Adipocyte (in vitro differentiated cells): Measurements from ENCODE around the gene OR4D9.
"Not testable (repeated sequence)": the region's sequence is repeated elsewhere in the genome, so short reads cannot be mapped to it uniquely, and the experiment has no call there.

Experiments used
- DNase-seq: peaks from one replicate; pipeline ENCODE4 v3.0.0-alpha.2; 2015; ENCODE audit warnings: low read depth
- H3K27me3 ChIP-seq: replicated peaks from 2 replicates; pipeline ENCODE4 v1.7.0; 2013; ENCODE audit warnings: mild to moderate bottlenecking, low read length, moderate library complexity; ENCODE audit not compliant: control insufficient read depth, insufficient read depth
- H3K36me3 ChIP-seq: 2 replicates; pipeline ENCODE4 v1.7.0; 2013; ENCODE audit warnings: low read length, mild to moderate bottlenecking, moderate library complexity; ENCODE audit not compliant: control insufficient read depth, insufficient read depth, severe bottlenecking
- H3K4me1 ChIP-seq: 2 replicates; pipeline ENCODE4 v1.7.0; 2013; ENCODE audit warnings: mild to moderate bottlenecking, low read length, moderate library complexity; ENCODE audit not compliant: control insufficient read depth, insufficient read depth
- H3K4me3 ChIP-seq: 2 replicates; pipeline ENCODE4 v1.7.0; 2013; ENCODE audit warnings: mild to moderate bottlenecking, low read length, moderate library complexity
- H3K9ac ChIP-seq: 2 replicates; pipeline ENCODE4 v1.7.0; 2013; ENCODE audit warnings: mild to moderate bottlenecking, low read length, moderate library complexity
- H3K9me3 ChIP-seq: 2 replicates; pipeline ENCODE4 v1.7.0; 2013; ENCODE audit warnings: mild to moderate bottlenecking, low read length, moderate library complexity; ENCODE audit not compliant: control insufficient read depth

OR4D9 gene

DNA sequence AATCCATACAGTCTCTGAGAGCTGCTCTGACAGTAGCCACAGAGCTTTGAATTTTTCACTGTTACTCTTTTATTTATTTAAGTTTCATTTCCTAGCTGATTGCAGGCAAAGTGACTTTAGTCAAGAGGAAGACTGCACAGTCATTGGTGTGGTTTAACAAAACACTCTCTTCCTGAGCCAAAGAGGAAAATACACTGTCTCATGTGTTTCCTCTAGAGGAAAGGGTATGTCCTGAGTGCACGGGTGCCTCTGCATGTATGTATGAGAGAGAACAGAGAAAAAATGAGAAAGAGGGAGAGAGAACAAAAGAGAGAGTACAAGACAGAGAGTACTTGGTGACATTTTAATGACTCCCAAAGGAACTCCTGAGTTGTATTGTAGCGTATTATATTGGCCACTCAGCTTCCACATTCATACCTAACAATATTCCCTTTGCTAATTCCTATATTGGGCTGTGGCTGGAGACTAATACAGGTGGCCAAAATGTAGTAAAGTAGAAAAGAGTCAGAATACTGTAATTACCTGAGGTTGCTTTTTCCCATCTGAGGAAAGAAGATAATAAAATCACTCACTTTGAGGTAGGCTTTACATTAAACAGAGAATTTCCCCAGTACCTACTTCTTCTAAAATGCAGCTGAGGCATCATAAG is at the start of gene OR4D9:
TSS of gene OR4D9 (plus strand) at position 599 of the 649 bp plus-strand sequence. CDS start 3,374 bp downstream, outside the sequence.
- Histone ChIP-seq H3K9ac (no peak within 1 kb of the TSS), H3K36me3 (no peaks in the 10 kb centered on the region), H3K27me3 (peaks cover 8% of the 10 kb centered on the region), H3K4me3 (no peak within 1 kb of the TSS), H3K9me3 (no peaks in the 10 kb centered on the region), H3K4me1 (peaks cover 8% of the 10 kb centered on the region)
- no peak for DNase-seq

DNA sequence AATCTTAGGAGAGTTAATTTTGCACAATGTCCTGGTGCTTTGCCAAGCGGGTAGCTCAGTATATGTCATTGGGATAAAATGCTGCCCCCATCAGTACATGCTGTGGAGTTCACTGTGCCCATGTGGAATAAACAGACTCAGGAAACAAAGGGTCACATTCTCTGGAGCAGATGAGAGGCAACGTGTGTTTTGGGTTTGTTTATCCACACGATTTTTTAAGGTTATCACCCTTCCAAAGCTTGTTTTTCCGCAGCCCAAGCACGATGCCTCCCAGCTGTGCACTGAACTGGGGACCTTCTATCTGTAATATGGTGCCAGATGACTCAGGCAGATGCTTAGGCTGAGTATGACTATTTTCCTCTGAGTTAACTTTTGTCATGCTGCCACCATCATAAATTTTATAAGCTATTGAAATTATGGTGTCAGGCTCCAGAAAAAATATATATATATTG is 48.1 kb upstream of the OR4D9 start:
- DNase-seq = peak; percentile 7
- Histone ChIP-seq H3K4me1 (peaks cover 7% of the 10 kb centered on the region), H3K36me3 (no peaks in the 10 kb centered on the region), H3K9ac (no peak overlapping the region), H3K9me3 (no peaks in the 10 kb centered on the region), H3K27me3 (no peaks in the 10 kb centered on the region), H3K4me3 (no peak overlapping the region)

DNA sequence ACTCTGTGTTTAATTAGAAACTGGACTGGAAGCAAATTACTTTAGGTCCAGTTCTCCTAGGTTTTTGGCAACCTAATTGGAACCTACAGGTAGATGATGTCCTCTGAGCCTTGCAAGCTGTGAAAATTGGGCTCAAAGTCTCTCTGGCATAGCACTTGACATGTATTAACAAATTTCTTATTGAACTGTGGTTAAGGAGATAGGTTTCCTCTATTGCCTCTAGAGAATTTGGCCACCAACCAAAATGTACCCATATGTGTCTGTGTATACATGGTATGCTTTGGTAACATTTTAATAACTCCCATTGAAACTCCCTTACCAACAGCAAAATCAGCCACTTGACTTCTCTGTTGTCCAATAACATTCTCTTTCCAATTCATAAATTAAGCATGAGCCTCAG is 38.3 kb upstream of the OR4D9 start, which contains the start of gene OR4D10:
TSS of gene OR4D10 (plus strand) at position 301 of the 400 bp plus-strand sequence. CDS start 4,115 bp downstream, outside the sequence.
- H3K27me3 ChIP-seq = peaks cover 7% of the 10 kb centered on the region
- H3K4me1 ChIP-seq = no peaks in the 10 kb centered on the region
- DNase-seq = no peak
- no peaks in the 10 kb centered on the region for H3K36me3 ChIP-seq
- H3K9me3 ChIP-seq = no peaks in the 10 kb centered on the region
- no peak within 1 kb of the TSS for H3K4me3 ChIP-seq
- no peak within 1 kb of the TSS for H3K9ac ChIP-seq

DNA sequence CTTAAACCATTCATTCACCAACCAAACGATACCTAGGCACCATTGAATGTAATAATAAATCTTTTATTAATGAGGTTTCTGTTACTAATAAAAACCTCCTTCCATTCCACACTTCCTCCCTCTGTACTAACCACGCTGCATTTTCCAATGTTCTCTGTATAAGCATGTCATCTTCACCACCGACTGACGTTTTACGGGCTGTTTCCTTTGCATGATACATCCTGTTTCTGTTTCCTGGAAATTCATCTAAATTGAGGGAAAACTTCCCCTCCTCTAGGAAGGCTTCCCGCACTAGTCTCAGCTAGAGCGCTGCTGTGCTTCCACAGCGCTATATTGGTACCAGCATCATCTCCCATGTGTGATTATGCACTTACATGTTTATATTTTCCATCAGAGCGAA is 36.2 kb upstream of the OR4D9 start:
- Histone ChIP-seq H3K9me3 (no peaks in the 10 kb centered on the region), H3K4me3 (no peak overlapping the region), H3K27me3 (peaks cover 7% of the 10 kb centered on the region), H3K9ac (no peak overlapping the region), H3K4me1 (peaks cover 7% of the 10 kb centered on the region), H3K36me3 (no peaks in the 10 kb centered on the region)
- no peak for DNase-seq

DNA sequence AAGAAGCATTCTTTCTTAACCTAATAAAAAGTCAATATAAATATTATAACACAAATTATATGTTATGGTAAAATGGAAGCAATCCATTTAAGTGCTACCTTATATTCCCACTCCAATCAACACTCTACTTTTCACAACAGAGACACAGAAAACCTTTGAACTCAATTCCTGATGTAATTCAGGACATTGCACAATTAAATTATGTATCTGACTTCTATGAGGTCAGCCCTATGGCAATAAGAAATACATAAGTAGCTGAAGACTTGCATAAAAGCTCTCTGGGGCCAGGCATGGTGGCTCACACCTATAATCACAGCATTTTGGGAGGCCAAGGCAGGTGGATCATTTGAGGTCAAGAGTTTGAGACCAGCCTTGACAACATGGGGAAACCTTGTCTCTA is 31.4 kb upstream of the OR4D9 start:
- no peaks in the 10 kb centered on the region for H3K9me3 ChIP-seq
- H3K4me3 ChIP-seq = no peak overlapping the region

DNA sequence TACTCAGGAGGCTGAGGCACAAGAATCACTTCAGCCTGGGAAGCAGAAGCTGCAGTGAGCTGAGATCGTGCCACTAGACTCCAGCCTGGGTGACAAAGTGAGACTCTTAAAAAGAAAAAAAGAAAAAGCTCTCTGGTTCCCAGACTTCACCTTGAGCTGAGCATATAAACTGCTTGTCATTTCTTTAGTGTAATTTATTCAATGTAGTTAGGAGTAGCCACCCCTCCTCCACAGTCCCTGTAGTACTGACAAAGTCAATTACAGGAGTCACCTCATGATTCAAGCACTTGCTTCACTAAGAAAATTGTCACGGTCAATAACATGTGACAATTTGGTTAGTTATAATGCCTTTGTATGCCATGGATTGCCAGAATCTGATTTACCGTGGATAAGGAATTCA is 31.0 kb upstream of the OR4D9 start:
- no peaks in the 10 kb centered on the region for H3K36me3 ChIP-seq
- no peak for DNase-seq
- no peaks in the 10 kb centered on the region for H3K9me3 ChIP-seq
- no peak overlapping the region for H3K4me3 ChIP-seq
- H3K9ac ChIP-seq = no peak overlapping the region
- peaks cover 11% of the 10 kb centered on the region for H3K4me1 ChIP-seq
- peaks cover 3% of the 10 kb centered on the region for H3K27me3 ChIP-seq

More for the DNA sequence above, 31.4 kb upstream of the OR4D9 start:
- DNase-seq = no peak
- Histone ChIP-seq H3K4me1 (peaks cover 11% of the 10 kb centered on the region), H3K36me3 (no peaks in the 10 kb centered on the region), H3K9ac (no peak overlapping the region), H3K27me3 (peaks cover 3% of the 10 kb centered on the region)

DNA sequence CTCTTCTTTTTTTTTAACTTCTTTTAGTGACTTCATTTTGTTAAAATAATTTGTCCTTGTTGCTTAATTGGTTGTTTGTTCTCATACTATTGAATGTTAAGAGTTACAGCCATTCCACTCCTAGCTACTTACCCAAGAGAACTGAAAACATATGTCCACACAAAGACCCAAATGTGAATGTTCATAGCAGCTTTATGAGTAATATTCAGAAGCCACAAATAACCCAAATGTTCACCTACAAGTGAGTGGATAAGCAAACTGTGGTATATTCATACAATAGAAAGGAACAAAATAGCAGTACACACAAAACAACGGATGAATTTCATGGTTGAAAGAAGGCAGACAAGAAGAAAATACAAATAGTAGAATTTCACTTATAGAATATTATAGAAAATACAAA is 9.4 kb upstream of the OR4D9 start:
- no peak for DNase-seq
- Histone ChIP-seq H3K4me3 (no peak overlapping the region), H3K9ac (no peak overlapping the region), H3K27me3 (peaks cover 10% of the 10 kb centered on the region), H3K4me1 (no peaks in the 10 kb centered on the region), H3K9me3 (no peaks in the 10 kb centered on the region), H3K36me3 (no peaks in the 10 kb centered on the region)

DNA sequence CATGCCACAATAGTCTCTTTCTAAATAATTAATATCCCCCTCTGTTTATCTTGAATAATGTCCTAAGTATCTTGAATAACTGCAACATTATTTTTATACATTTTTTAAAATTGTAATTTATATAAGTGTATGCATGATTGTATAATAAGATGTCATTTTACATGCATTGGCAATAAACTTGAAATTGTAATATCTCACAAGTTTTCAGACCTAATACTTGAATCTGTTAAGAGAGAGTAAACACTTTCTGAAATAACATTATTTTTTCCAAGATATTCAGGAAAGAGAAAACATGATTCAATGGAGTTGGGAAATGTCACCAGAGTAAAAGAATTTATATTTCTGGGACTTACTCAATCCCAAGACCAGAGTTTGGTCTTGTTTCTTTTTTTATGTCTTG is 8.1 kb upstream of the OR4D9 start, which contains the start of gene OR4D11:
TSS of gene OR4D11 (plus strand) at position 301 of the 400 bp plus-strand sequence. CDS start at position 301, 0 bp downstream.
- peaks cover 7% of the 10 kb centered on the region for H3K27me3 ChIP-seq
- no peak for DNase-seq
- no peak within 1 kb of the TSS for H3K4me3 ChIP-seq
- no peaks in the 10 kb centered on the region for H3K36me3 ChIP-seq
- H3K9me3 ChIP-seq = no peaks in the 10 kb centered on the region
- H3K9ac ChIP-seq = no peak within 1 kb of the TSS
- no peaks in the 10 kb centered on the region for H3K4me1 ChIP-seq

DNA sequence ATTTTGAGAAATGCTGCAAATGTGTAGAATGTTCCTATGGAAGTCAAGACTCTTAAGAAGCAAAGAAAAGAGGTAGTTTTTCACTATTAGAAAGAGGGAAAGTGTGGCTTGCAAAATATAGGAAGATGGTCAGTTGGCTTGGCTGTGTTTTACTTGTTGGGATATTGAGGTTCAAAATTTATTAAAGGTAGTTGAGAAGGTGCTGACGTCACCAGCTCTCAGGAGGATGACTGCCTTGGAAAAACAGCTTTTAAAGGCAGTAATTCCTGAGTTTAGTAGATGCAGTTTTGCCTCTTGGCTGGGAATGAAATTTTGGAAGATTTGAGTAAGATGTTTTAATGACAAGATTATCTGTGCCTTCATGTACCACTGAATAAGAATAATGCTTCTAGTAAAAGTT is 336 bp downstream of the OR4D9 start:
- Histone ChIP-seq H3K4me1 (peaks cover 8% of the 10 kb centered on the region), H3K4me3 (no peak overlapping the region), H3K9me3 (no peaks in the 10 kb centered on the region), H3K27me3 (peaks cover 8% of the 10 kb centered on the region), H3K9ac (no peak overlapping the region), H3K36me3 (no peaks in the 10 kb centered on the region)
- no peak for DNase-seq

DNA sequence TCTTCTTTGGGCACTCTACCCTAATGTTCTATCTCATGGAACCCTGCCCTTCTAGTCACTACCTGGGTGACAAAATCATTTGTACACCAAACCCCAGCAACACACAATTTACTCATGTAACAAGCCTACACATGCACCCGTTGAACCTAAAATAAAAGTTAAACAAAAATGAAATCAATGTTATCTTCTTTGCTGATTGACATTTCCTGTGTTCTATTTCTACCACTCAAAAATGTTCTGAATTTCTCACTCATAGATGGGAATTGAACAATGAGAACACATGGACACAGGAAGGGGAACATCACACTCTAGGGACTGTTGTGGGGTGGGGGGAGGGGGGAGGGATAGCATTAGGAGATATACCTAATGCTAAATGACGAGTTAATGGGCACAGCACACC is 8.8 kb downstream of the OR4D9 start:
- not testable (repeated sequence) for DNase-seq, H3K4me1 ChIP-seq, H3K36me3 ChIP-seq, H3K9me3 ChIP-seq, H3K4me3 ChIP-seq, H3K9ac ChIP-seq
- peaks cover 17% of the 10 kb centered on the region for H3K27me3 ChIP-seq

DNA sequence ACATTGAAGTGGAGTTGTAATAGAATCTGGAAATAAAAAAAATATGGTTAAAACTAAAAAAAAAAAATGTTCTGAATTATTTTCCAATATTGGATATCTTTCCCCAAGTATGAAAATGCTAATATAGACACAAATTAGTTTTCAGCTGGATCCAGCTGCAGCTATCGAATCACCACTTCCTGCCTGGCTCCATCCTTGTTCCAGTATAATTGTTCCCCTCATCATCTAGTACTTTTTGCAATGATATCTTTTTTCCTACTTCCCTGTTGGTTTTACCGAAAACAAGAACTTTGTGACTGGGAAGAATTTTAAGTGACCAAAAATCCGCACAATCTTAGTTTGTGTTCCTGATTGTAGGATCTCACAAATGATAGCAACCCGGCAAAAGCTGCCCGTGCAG is 9.4 kb downstream of the OR4D9 start:
- Histone ChIP-seq H3K9ac (no peak overlapping the region), H3K4me3 (no peak overlapping the region), H3K9me3 (no peaks in the 10 kb centered on the region), H3K36me3 (no peaks in the 10 kb centered on the region), H3K4me1 (no peaks in the 10 kb centered on the region), H3K27me3 (peaks cover 19% of the 10 kb centered on the region)
- no peak for DNase-seq

DNA sequence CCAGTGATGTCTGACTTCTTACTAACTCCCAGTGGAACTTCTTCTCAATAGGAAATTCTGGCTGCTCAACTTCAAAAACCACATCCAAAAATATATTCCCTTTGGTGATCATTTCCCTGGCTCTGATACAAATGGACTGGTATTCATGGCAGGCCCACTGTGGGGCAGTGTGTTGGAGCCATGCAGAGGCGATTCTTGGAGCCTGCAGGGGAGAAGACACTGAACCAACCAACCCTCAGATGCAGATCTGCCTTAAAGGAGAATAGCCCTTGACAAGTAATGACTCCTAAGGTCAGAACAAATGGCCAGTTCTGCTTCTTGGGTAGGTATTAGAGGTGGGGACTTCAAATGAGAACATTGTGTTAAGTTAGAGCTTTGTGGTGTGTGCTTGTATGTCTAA is 12.2 kb downstream of the OR4D9 start:
- H3K4me3 ChIP-seq = no peak overlapping the region
- no peak for DNase-seq

More for the DNA sequence above, 12.2 kb downstream of the OR4D9 start:
- Histone ChIP-seq H3K4me1 (no peaks in the 10 kb centered on the region), H3K36me3 (no peaks in the 10 kb centered on the region), H3K9me3 (no peaks in the 10 kb centered on the region), H3K27me3 (peaks cover 26% of the 10 kb centered on the region), H3K9ac (no peak overlapping the region)
